ENCODE measurements around the gene KLC3.
"Not testable (repeated sequence)": the region's sequence is repeated elsewhere in the genome, so short reads cannot be mapped to it uniquely, and the experiment has no call there.

Gene KLC3

DNA sequence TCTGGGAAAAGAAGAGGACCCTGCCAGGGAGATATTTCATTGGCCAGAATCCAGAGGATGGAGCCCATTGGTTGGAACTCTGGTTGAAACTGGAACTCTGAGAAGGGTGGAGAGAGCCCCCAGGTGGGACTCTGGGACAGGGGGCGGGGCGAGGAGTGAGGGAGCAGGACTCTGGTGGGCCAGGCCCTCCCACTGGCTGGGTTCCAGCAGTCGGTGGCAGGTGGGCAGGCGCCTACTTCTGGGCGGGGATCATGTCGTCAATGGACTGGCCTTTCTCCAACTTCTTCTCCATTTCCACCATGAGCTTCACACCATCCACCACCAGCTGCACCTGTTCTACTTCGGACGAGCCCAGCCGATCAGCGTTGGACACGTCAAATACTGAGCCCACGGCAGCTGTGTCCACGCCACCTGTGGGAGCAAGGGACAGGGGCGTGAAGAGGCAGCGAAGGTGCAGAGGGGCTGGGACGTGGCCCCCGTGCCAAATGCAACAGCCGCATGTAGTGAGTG lies 34.0 kb upstream of the KLC3 start:
- no peaks in the 10 kb centered on the region for H3K27me3 ChIP-seq (replicated peaks; ENCODE audit: control insufficient read depth, insufficient read depth, low read length)
- TF ChIP-seq, protein P1, sequence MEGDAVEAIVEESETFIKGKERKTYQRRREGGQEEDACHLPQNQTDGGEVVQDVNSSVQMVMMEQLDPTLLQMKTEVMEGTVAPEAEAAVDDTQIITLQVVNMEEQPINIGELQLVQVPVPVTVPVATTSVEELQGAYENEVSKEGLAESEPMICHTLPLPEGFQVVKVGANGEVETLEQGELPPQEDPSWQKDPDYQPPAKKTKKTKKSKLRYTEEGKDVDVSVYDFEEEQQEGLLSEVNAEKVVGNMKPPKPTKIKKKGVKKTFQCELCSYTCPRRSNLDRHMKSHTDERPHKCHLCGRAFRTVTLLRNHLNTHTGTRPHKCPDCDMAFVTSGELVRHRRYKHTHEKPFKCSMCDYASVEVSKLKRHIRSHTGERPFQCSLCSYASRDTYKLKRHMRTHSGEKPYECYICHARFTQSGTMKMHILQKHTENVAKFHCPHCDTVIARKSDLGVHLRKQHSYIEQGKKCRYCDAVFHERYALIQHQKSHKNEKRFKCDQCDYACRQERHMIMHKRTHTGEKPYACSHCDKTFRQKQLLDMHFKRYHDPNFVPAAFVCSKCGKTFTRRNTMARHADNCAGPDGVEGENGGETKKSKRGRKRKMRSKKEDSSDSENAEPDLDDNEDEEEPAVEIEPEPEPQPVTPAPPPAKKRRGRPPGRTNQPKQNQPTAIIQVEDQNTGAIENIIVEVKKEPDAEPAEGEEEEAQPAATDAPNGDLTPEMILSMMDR (IDR thresholded peaks at IDR 0.05; ENCODE audit: insufficient read depth, low read length, poor library complexity, severe bottlenecking), result no peak
- H3K36me3 ChIP-seq (ENCODE audit: control insufficient read depth, insufficient read depth, low read length), result no peaks in the 10 kb centered on the region
- DNase-seq (ENCODE audit: extremely low read depth, insufficient read length), result no peak
- H3K4me3 ChIP-seq (replicated peaks; ENCODE audit: low read depth, low read length), result no peak overlapping the region

DNA sequence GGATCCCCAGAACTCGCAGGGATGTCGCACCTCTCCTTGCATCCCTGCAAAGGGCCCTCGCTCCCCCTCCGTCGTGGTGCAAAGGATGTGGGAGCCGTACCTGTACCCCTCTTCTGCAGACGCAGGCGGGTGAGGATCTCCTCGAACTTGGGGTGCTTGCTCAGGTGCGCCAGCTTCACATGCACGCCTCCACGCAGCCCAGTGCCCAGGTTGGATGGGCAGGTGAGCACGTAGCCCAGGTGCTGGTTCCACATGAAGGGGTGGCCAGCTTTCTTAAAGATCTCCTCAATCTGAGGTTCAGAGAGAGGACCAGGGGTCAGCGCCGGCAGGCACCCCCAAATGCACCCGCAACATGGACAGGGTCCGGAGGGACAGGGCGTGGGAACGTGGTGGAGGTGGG lies 33.2 kb upstream of the KLC3 start:
- no peak overlapping the region for H3K4me3 ChIP-seq (replicated peaks; ENCODE audit: low read depth, low read length)
- DNase-seq (ENCODE audit: extremely low read depth, insufficient read length), result no peak
- no peaks in the 10 kb centered on the region for H3K36me3 ChIP-seq (ENCODE audit: control insufficient read depth, insufficient read depth, low read length)
- TF ChIP-seq, protein P1 (IDR thresholded peaks at IDR 0.05; ENCODE audit: insufficient read depth, low read length, poor library complexity, severe bottlenecking), result no peak
- no peaks in the 10 kb centered on the region for H3K27me3 ChIP-seq (replicated peaks; ENCODE audit: control insufficient read depth, insufficient read depth, low read length)

DNA sequence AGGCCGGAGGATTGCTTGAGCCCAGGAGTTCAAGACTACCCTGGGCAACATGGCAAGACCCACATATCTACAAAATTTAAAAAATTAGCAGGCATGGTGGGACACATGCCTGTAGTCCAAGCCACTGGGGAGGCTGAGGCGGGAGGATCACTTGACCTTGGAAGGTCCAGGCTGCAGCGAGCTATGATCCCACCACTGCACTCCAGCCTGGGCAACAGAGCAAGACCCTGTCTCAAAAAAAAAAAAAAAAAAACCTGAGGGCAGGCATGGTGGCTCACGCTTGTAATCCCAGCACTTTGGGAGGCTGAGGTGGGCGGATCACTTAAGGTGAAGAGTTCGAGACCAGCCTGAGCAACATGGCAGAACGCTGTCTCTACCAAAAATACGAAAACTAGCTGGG lies 31.2 kb upstream of the KLC3 start:
- H3K4me3 ChIP-seq (replicated peaks; ENCODE audit: low read depth, low read length); H3K36me3 ChIP-seq (ENCODE audit: control insufficient read depth, insufficient read depth, low read length); H3K27me3 ChIP-seq (replicated peaks; ENCODE audit: control insufficient read depth, insufficient read depth, low read length); DNase-seq (ENCODE audit: extremely low read depth, insufficient read length): not testable (repeated sequence)

DNA sequence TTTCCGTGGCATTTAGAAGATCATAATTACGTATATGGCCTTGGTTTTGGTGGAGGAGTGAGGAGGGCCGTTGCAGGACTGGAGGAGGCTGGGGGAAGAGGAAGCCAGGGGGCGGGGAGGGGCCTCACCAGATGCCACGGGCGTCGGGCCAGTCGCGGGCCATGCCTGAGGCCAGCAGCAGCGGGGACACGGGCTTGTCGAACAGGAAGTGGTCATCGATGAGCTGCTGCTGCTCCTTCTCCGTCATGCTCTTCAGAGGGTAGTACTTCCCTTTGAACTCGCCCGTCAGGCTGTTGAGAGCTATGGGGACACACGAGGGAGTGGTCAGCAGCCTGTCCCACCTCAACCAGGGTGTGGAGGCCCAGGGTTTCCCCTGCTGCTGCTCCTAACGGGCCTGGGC lies 28.9 kb upstream of the KLC3 start:
- no peaks in the 10 kb centered on the region for H3K36me3 ChIP-seq (ENCODE audit: control insufficient read depth, insufficient read depth, low read length)
- no peak overlapping the region for H3K4me3 ChIP-seq (replicated peaks; ENCODE audit: low read depth, low read length)
- TF ChIP-seq, protein P1 (IDR thresholded peaks at IDR 0.05; ENCODE audit: insufficient read depth, low read length, poor library complexity, severe bottlenecking), result no peak
- H3K27me3 ChIP-seq (replicated peaks; ENCODE audit: control insufficient read depth, insufficient read depth, low read length), result no peaks in the 10 kb centered on the region
- no peak for DNase-seq (ENCODE audit: extremely low read depth, insufficient read length)

DNA sequence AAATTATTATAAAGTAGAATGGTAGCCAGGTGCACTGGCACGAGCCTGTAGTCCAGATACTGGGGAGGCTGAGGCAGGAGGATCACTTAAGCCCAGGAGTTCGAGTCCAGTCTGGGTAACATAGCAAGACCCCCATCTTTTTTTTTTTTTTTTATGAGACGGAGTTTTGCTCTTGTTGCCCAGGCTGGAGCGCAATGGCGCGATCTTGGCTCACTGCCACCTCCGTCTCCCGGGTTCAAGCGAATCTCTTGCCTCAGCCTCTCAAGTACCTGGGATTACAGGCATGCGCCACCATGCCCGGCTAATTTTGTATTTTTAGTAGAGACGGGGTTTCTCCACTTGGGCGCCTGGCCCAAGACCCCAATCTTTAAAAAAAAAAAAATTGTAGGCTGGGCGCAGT lies 28.3 kb upstream of the KLC3 start:
- H3K4me3 ChIP-seq (replicated peaks; ENCODE audit: low read depth, low read length); H3K36me3 ChIP-seq (ENCODE audit: control insufficient read depth, insufficient read depth, low read length); H3K27me3 ChIP-seq (replicated peaks; ENCODE audit: control insufficient read depth, insufficient read depth, low read length); DNase-seq (ENCODE audit: extremely low read depth, insufficient read length): not testable (repeated sequence)

DNA sequence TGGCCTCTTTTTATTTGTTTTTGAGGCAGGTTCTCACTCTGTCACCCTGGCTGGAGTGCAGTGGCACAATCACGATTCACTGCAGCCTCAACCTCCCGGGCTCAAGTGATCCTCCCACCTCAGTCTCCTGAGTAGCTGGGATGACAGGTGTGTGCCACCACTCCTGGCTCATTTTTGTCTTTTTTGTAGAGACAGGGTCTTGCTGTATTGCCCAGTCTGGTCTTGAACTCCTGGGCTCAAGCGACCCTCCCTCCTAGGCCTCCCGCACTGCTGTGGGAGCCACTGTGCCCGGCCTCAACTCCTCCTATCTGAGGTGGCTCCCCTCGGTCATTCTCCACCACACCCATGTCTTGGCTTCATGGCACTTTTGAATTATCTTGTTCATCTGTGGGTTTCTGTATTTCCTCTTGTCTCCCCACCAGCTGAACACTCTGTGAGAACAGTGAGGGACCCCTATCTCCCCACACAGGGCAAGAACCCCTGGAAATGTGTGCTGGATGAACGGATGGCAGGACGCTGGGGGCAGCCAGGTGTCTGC lies 25.8 kb upstream of the KLC3 start:
- TF ChIP-seq, protein P1 (IDR thresholded peaks at IDR 0.05; ENCODE audit: insufficient read depth, low read length, poor library complexity, severe bottlenecking), result no peak
- no peaks in the 10 kb centered on the region for H3K36me3 ChIP-seq (ENCODE audit: control insufficient read depth, insufficient read depth, low read length)
- DNase-seq (ENCODE audit: extremely low read depth, insufficient read length), result no peak
- no peaks in the 10 kb centered on the region for H3K27me3 ChIP-seq (replicated peaks; ENCODE audit: control insufficient read depth, insufficient read depth, low read length)
- H3K4me3 ChIP-seq (replicated peaks; ENCODE audit: low read depth, low read length), result no peak overlapping the region

DNA sequence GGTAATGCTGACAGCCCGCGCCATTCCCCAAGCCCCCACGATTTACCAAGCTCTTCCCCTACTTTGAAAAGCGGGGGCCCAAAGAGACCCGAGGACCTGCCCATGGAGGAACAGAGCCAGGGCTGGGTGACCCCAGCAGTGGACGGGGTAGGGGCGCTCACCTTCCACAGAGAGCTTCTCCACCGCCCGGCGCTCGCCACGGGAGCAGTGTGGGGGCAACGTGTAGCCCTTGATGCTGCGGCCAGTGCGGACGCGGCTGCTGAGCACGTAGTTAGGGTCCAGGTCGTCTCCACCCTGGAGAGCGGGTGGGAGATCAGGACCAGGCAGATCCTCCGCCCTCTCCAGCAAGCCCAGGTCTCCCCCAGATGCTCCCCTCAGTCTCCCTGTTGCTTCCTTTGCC lies 25.2 kb upstream of the KLC3 start:
- Histone ChIP-seq H3K36me3 (ENCODE audit: control insufficient read depth, insufficient read depth, low read length) (no peaks in the 10 kb centered on the region), H3K4me3 (replicated peaks; ENCODE audit: low read depth, low read length) (no peak overlapping the region), H3K27me3 (replicated peaks; ENCODE audit: control insufficient read depth, insufficient read depth, low read length) (no peaks in the 10 kb centered on the region)
- TF ChIP-seq, protein P1 (IDR thresholded peaks at IDR 0.05; ENCODE audit: insufficient read depth, low read length, poor library complexity, severe bottlenecking), result no peak
- no peak for DNase-seq (ENCODE audit: extremely low read depth, insufficient read length)

Measured in GM06990 (cell line).